T-helper 2 cell (primary cell): ENCODE results near the gene COL10A1.

Experiments
- DNase-seq, 5 experiments: peaks; one replicate each; pipeline versions ENCODE4 v3.0.0 to v3.0.0-alpha.2; 2012 to 2022

COL10A1 gene

DNA sequence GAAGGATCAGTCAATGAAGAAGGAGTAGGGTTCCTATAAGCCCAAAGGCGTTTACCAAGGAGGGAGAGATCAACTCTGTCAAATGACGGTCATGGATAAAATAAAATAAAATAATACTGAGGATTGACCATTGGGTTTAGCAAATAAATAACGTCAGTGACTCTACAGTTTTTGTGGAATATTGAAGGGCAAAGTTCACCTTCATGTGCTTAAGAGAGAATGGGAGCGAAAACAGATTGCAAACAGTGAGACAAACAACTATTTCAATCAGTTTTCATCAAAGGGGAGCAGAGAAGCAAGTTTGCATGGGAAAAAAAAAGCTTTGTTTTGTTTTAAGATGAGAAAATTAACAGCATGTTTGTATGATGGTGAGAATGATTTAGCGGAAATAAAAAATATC is 42.9 kb downstream of the COL10A1 start:
- DNase-seq: no peak

- DNase-seq: no peak
Measured at GRCh38 chr6:116078945-116079344, 47.0 kb downstream of the COL10A1 start.

DNA sequence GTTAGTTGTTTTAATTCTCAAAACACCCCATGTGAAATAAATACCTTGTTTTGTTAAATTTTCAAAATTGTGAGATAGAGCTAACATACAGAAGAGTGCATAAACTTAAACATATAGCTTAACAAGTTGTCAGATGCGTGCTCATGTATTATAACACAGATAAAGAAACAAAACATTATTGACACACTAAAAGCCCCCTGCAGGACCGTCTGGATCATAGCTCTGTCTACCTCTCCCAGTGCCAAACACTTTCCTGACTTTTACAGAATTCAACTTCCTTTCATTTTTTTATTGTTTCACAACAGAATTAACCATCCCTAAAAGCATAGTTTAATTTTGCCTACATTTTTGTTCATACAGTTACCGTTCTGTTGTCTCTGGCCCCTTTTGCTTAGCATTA is 47.4 kb downstream of the COL10A1 start:
- no peak for DNase-seq

DNA sequence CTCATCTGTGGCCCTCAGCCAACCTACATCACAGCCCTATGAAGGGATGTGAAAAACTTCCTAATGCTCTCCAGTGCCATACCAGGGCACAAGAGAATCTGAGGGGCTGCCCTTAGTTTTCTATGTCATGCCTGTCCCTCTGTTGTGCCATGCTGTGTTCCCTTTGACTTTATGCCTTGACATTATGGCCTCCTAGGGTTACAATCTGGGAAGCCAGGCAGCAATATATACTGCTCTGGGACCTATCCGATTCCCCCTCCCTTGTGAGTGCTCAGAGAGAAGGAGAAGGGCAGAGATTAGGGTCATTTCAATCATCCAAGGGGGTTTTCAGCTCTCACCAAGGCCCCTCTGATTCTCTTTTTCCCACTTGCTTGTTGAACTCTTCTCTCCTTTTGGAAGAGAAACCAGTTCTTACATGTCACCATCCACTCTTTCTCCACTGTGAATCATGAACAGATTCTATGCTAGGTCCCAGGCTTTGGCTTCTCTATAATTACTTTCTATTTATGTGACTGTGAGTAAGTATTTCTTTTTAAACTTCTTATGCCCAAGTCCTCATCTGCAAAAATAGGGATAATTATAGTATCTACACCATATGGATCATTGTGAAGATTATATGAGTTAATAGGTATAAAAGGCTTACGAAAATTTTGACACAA is 51.1 kb downstream of the COL10A1 start:
- DNase-seq: no peak

DNA sequence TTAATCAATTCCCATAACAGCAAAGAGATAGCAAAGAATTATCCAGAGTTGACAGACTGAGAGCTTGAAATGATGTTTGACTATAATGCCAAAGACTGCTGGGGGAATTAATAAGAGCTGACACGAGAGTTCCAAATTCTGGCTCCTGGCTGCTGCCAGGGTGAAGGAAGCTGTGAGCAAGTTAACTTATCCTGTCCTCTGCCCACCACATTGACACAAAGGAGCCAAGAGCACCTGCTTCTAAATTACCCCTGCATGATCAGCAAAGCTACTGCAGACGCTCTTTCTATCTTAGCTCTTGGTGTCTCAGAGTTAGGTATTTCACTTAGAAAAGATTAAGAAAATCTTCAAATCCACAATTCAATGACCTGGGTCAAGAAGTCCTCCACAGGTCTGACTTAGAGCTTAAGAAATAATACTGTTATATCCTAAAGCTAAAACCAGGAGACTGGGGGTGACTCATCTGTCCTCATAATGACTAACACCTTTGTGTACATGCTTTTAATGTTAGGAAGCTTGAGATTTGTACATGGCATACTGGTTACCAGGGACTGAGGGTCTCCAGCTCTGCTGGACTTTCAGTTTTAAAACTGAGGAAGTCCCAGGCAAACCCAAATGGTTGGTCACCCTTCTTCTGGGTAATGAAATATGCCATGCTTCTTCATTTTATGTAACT is 52.0 kb downstream of the COL10A1 start:
- no peak for DNase-seq

GRCh38 chr6:116072368-116072767 is 53.6 kb downstream of the COL10A1 start:
- peak in 1 of 5 experiments; percentile 38 for DNase-seq

GRCh38 chr6:116070616-116071389 is 55.1 kb downstream of the COL10A1 start:
- DNase-seq: no peak

DNA sequence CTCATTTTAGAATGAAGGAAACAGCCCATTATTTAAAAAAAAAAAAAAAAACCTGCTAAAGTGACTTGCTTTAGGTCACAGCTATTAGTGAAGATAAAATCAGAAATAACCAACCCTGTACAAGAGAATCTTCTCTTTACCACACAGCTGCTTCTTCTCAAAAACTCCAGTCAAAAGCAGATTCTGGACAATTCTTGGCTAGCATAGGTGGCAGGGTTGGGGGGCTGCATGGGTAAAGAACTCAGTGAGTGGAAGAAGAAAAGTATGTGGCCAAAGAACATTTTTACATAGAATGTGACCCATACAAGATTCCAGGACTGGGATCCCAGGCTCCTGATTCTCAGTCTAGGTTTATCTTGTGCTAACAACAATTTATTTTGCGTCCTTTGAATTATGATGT is 55.8 kb downstream of the COL10A1 start:
- DNase-seq: no peak
